Hematopoietic multipotent progenitor cell treated with erythropoietin and hydrocortisone succinate and interleukin-3 and kit ligand, for 15 days (in vitro differentiated cells): ENCODE results near the gene GRID1.

Source experiments
- DNase-seq: peaks from one replicate; pipeline ENCODE4 v3.0.0-alpha.2; 2015; ENCODE audit warnings: low spot score

GRID1 gene

GRCh38 chr10:86336341-86336740 is 30.3 kb downstream of the GRID1 start:
- DNase-seq: no peak

GRCh38 chr10:86335831-86336230 is 30.8 kb downstream of the GRID1 start:
- no peak for DNase-seq

GRCh38 chr10:86335257-86335656 is 31.3 kb downstream of the GRID1 start:
- no peak for DNase-seq

DNA sequence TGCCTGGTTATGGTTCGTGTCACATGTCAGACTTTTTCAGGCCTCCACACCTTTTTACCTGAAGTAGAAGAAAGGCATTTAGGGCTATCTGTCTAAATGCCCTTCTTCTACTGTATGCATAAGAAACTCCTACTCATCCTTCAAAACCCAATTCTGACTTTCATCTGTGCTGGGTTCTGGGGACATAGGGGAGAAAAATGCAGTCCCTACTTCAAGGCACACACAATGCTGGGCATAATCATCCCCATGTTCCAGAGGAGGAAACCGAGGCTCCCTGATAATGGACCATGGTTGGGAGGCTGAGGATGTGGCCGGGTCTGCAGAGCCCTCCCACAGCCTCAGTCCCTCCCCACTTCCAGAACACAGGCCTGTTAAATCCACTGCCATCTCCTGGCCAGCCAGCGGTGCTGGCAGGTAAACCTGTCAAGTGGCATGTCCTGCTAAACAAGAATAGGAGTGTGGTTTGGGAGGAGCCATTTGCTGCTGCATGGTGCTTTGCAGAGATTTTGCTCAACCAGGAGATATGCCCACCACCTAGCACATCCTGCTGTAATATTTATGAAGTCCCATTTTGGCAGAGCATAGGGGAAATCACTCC is 32.0 kb downstream of the GRID1 start:
- no peak for DNase-seq

- no peak for DNase-seq
Observed at GRCh38 chr10:86333826-86334487, 32.6 kb downstream of the GRID1 start.

GRCh38 chr10:86331861-86332260 is 34.7 kb downstream of the GRID1 start:
- no peak for DNase-seq

GRCh38 chr10:86330778-86331763 is 35.5 kb downstream of the GRID1 start:
- no peak for DNase-seq

DNA sequence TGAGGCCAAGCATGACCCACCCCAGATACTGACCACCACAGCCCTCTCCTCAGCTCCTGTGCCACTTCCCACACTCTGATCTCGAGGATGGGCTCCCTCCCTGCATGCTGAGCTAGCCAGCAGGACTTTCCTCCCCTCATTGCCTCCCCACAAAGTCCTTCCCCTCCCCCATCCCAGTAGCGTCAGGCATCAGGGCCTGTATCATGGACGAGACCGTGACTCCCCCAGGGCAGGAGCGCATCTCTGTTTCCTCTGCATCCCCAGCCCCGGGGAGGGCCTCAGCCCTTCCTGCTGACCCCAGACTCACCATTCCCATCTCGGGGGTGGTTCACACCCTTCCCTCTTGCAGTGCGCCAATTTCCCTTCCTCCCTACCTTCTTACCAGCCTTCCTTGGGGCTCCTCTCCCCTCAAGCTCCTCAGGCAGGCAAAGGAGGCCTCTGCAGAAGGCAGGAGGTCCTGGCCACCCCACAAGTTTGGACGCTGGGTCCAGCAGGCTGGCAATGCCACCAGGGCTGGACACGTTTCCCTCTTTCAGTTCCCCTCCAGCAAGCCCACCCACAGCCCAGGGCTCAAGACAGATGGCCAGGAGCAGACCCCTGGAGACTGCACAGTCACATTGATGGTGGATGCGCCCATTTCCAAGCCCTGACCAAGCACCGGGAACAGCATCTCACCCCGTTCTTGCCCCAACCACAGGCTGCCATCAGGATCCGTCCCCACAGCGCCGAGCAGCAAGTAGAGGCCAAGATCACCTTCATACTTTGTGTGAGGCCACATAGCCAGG is 36.5 kb downstream of the GRID1 start:
- DNase-seq: no peak

GRCh38 chr10:86329093-86329710 is 37.4 kb downstream of the GRID1 start:
- no peak for DNase-seq

DNA sequence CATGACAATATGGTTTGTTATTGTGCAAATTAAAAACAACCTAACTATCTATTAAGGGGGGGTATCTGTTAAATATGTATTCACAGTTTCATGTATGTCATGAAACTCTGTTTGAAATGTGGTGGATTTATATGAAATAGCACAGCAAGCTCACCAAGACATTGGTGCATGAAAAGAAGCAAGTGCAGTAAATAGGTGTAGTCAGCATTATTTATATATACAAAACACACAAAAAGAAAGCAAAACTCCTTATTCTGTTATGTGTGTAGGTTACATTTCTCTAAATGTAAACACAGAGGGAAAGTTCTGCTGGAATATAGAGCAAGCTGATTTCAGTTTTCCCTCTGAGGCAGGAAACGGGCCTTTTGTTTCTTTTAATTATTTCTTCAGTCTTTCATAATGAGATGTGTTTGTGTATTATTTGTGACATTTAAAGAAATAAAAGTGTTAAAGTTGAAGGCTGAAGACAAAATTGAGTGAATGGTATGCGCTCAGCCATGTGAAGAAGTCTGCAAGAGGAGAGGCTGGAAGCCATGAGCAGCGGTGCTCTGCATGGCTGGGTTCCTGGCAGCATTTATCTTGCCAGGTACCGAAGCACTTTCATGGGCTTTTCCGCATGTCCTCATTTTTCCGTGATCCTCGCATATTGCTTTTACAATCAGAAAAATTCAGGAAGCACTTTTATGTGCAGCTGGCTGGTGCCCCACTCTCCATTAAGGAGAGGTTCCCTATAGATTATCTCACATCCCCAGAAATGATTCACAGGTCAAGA is 38.5 kb downstream of the GRID1 start:
- DNase-seq: no peak

- DNase-seq: no peak
Observed at GRCh38 chr10:86325158-86325557, 41.4 kb downstream of the GRID1 start.

- DNase-seq: no peak
Observed at GRCh38 chr10:86321568-86321967, 45.0 kb downstream of the GRID1 start.

DNA sequence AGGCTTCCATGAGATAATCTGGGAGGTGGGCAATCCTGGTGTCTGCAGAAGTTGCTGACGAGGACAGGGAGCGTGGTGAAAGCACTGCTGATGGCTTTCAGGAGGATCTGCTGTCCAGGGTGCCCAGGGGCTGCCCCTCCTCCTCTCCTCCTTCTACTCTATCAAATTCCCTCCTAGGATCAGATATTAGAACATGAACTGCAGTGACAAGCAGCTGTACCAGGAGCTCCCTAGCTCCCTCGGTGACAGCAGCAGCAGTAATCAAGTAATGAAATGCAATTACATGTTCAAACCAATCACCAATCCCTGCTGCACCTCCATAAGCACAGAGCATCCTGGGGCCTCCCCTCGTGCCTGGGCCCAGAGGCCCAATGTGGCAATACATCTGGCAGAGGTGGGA is 46.9 kb downstream of the GRID1 start:
- DNase-seq: no peak

DNA sequence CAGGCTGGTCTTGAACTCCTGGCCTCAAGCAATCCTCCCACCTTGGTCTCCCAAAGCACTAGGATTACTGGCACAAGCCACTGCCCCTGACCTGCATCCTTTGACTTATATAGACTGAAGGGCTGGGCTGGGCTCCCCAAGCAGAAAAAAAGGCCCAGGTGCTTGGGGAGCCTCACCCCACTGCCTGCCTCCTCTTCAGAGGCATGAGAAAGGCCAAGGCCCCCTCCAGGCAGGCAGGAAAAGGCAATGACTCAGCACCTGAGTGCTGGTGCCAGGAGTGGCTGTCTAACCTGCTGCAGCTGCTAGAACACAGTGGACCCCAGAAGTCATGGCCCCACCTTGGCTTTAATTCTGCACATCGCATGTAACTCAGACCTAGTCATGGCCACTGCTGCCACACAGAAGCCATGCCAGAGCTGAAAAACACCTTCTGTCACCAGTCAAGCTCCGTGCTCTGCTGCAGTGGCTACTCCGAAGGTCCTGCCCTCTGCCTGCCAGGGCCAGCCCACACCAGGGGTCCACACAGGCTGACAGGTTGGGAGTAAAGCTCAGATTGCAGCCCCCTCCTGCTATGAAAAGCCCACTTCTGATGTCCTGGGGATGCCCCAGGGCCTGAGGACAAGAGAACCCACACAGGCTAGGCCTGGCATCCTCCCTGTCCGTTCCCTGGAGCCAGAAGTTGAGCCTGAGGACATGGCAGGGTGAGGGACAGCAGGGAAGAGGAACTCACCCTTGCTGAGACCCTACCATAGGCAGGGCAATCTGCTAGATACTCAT is 48.5 kb downstream of the GRID1 start:
- no peak for DNase-seq

DNA sequence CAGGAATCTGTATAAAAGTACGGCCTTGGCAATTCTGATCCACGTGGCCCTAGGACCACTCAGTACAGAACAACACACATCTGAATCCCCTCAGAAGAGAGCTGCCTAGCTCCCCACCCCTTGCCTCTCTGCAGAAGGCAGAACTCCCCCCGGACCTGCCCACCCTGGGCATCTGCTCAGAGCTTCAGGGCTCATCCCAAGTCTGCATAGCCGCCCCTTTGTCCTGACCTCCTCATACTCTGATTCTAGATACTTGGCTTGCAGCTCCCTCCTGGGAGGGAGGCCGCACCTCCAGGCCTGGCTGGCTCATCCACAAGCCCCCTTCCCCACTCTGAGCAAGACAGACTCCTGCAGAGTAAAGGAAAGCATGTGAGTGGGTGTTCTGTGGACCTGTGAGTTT is 49.6 kb downstream of the GRID1 start:
- DNase-seq: no peak

GRCh38 chr10:86316274-86316835 is 50.2 kb downstream of the GRID1 start:
- DNase-seq: no peak

- no peak for DNase-seq
Observed at GRCh38 chr10:86315549-86315942, 51.0 kb downstream of the GRID1 start.

- DNase-seq: no peak
Observed at GRCh38 chr10:86314616-86315548, 51.7 kb downstream of the GRID1 start.

- no peak for DNase-seq
Observed at GRCh38 chr10:86313621-86314041, 53.0 kb downstream of the GRID1 start.
